NCI-H226 (cell line): ENCODE results near the gene PRKD2.
A peak's percentile ranks its signal among the peaks of the same experiment; 100 is the strongest.

ENCODE experiments used
- DNase-seq: peaks from one replicate; pipeline ENCODE4 v3.0.0-alpha.2; 2015

PRKD2 gene

GRCh38 chr19:46660008-46660517 is 56.9 kb downstream of the PRKD2 start:
- no peak for DNase-seq

GRCh38 chr19:46659151-46660007 is 57.5 kb downstream of the PRKD2 start:
- no peak for DNase-seq

- no peak for DNase-seq
Measured at GRCh38 chr19:46656541-46656940, 60.4 kb downstream of the PRKD2 start.

- DNase-seq: no peak
Measured at GRCh38 chr19:46654621-46655152, 62.2 kb downstream of the PRKD2 start.

GRCh38 chr19:46650445-46650844 is 66.5 kb downstream of the PRKD2 start:
- DNase-seq: no peak

GRCh38 chr19:46648961-46649960 is 67.7 kb downstream of the PRKD2 start:
- no peak for DNase-seq

- no peak for DNase-seq
Measured at GRCh38 chr19:46648060-46648960, 68.6 kb downstream of the PRKD2 start.

- DNase-seq: no peak
Measured at GRCh38 chr19:46646402-46646801, 70.5 kb downstream of the PRKD2 start.

- no peak for DNase-seq
Measured at GRCh38 chr19:46644720-46645119, 72.2 kb downstream of the PRKD2 start.

- no peak for DNase-seq
Measured at GRCh38 chr19:46640656-46641055, 76.3 kb downstream of the PRKD2 start.

GRCh38 chr19:46639358-46640182 is 77.3 kb downstream of the PRKD2 start:
- DNase-seq: peak; percentile 33

GRCh38 chr19:46637224-46637623 is 79.7 kb downstream of the PRKD2 start:
- no peak for DNase-seq

- DNase-seq: no peak
Measured at GRCh38 chr19:46635920-46636761, 80.8 kb downstream of the PRKD2 start, which contains the start of gene GNG8. Gene GNG8 (minus strand): TSS chr19:46636202. CDS start chr19:46634682, 1,520 bp downstream.

- DNase-seq: no peak
Measured at GRCh38 chr19:46634656-46635218, 82.2 kb downstream of the PRKD2 start.

GRCh38 chr19:46634045-46634655 is 82.8 kb downstream of the PRKD2 start:
- DNase-seq: peak; percentile 63

- DNase-seq: no peak
Measured at GRCh38 chr19:46633130-46633529, 83.8 kb downstream of the PRKD2 start.

GRCh38 chr19:46631481-46631880 is 85.4 kb downstream of the PRKD2 start:
- peak; percentile 84 for DNase-seq

- no peak for DNase-seq
Measured at GRCh38 chr19:46630586-46631205, 86.2 kb downstream of the PRKD2 start.
